Kidney (tissue), 14 donors: ENCODE data around the gene AGBL1. TPM values are rescaled to one million over a fixed set of nuclear protein-coding genes. Genes with fewer than 3 reads are reported as not detected.

Experiments used
- DNase-seq, 5 donors: peaks; one replicate each; pipeline ENCODE4 v3.0.0-alpha.2; 2013 to 2020
- FAIRE-seq: peaks from 2 replicates; lab custom pipeline; 2012; peaks lifted over from hg19 to GRCh38; lab: Jason Lieb, UNC
- H3K27ac ChIP-seq, 2 donors: one replicate each; pipeline ENCODE4 v1.7.0; 2013; ENCODE audit warnings: low read depth in 2 of 2, low read length in 2 of 2, inconsistent platforms in 1 of 2
- H3K27me3 ChIP-seq: one replicate; pipeline ENCODE4 v1.7.1; 2013; ENCODE audit warnings: low read length, inconsistent platforms; ENCODE audit not compliant: control insufficient read depth, insufficient read depth
- H3K36me3 ChIP-seq, 3 donors: one replicate each; pipeline versions ENCODE4 v1.7.0 to v1.7.1; 2013; ENCODE audit warnings: low read length in 3 of 3, control low read depth in 1 of 3, inconsistent platforms in 1 of 3; ENCODE audit not compliant: insufficient read depth in 3 of 3, control insufficient read depth in 2 of 3
- H3K4me1 ChIP-seq, 3 donors: one replicate each; pipeline versions ENCODE4 v1.7.0 to v1.7.1; 2013; ENCODE audit warnings: low read length in 3 of 3, inconsistent platforms in 1 of 3, low read depth in 1 of 3; ENCODE audit not compliant: control insufficient read depth in 2 of 3, insufficient read depth in 2 of 3
- H3K4me3 ChIP-seq, 3 donors: one replicate each; pipeline versions ENCODE4 v1.7.0 to v1.8.1; 2013; ENCODE audit warnings: low read length in 3 of 3, control low read depth in 1 of 3, inconsistent platforms in 1 of 3
- H3K9ac ChIP-seq, 3 donors: one replicate each; pipeline versions ENCODE4 v1.7.0 to v1.7.1; 2013; ENCODE audit warnings: low read length in 3 of 3, control low read depth in 1 of 3, inconsistent platforms in 1 of 3
- H3K9me3 ChIP-seq, 3 donors: one replicate each; pipeline versions ENCODE4 v1.7.0 to v1.7.1; 2013; ENCODE audit warnings: low read length in 3 of 3, control low read depth in 1 of 3, inconsistent platforms in 1 of 3; ENCODE audit not compliant: control insufficient read depth in 2 of 3, insufficient read depth in 1 of 3
- intact Hi-C: fragments of 100-400 bp; cut with DNase I; formaldehyde crosslinking; loops from one replicate; pipeline ENCODE4 v1.11.1; 2022
- polyA plus RNA-seq: library from polyadenylated mRNA; stranded (reverse); fragments of 350-450 nt; fragmentation: Illumina TruSeq; extraction: RNeasy Lipid Tissue Mini Kit (QIAGEN cat#74804); gene quantifications from one replicate; pipeline ENCODE4 v1.2.3, GENCODE V29; 2014; ENCODE audit warnings: low read depth, low replicate concordance; ENCODE audit not compliant: insufficient read depth
- total RNA-seq: library from RNA; stranded (reverse); fragmentation: NEBNext Ultra II Directional; extraction: Animal tissue kit (Norgen Biotek cat#: 25700); gene quantifications from one replicate; pipeline ENCODE4 v1.2.1, GENCODE V29; 2021
- TF ChIP-seq, protein P1 (sequence below): IDR thresholded peaks from 3 replicates; pipeline ENCODE4 v1.5.1; 2012; ENCODE audit warnings: mild to moderate bottlenecking, moderate library complexity, borderline replicate concordance; ENCODE audit not compliant: insufficient read depth; ENCODE audit errors: extremely low read depth
- donor health status: control.
- donor health status: control.
- donor health status: control.
- donor health status: control.
- donor health status: control.
- donor health status: DM: yes; HTN: yes; CAD: no.
- donor health status: Normal renal cell carcinoma (clear cell type).

Gene AGBL1
- total and polyA plus RNA-seq, 2 donors from 2014 or later: not detected

DNA sequence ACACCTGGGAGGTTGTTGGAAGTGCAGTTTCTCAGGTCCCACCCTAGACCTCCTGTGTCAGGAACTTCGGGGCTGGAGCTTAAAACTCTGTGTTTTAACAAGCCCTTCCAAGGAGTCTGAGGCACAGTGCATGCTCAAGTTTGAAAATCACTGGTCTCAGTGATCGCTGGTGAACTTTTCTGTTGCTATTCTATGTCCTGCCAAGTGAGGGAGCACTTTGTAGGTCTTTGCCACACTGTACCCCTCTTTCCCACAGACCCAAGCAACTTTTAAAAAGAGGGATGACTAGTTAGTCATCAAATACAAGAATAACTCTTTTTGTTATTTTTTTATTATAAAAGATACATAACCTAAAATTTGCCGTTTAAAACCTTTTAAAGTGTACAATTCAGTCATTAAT lies 133.7 kb downstream of the AGBL1 start:
- H3K27ac ChIP-seq: no peak overlapping the region
- FAIRE-seq (no peak), DNase-seq (no peak)
- H3K9me3 ChIP-seq: peaks cover 0 to 2% (median 0%) of the 10 kb centered on the region in 3 donors
- H3K9ac ChIP-seq: no peak overlapping the region
- TF ChIP-seq, protein P1, sequence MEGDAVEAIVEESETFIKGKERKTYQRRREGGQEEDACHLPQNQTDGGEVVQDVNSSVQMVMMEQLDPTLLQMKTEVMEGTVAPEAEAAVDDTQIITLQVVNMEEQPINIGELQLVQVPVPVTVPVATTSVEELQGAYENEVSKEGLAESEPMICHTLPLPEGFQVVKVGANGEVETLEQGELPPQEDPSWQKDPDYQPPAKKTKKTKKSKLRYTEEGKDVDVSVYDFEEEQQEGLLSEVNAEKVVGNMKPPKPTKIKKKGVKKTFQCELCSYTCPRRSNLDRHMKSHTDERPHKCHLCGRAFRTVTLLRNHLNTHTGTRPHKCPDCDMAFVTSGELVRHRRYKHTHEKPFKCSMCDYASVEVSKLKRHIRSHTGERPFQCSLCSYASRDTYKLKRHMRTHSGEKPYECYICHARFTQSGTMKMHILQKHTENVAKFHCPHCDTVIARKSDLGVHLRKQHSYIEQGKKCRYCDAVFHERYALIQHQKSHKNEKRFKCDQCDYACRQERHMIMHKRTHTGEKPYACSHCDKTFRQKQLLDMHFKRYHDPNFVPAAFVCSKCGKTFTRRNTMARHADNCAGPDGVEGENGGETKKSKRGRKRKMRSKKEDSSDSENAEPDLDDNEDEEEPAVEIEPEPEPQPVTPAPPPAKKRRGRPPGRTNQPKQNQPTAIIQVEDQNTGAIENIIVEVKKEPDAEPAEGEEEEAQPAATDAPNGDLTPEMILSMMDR: no peak
- H3K4me3 ChIP-seq: no peak overlapping the region
- H3K36me3 ChIP-seq: no peaks in the 10 kb centered on the region
- H3K4me1 ChIP-seq: no peaks in the 10 kb centered on the region
- no peaks in the 10 kb centered on the region for H3K27me3 ChIP-seq
- intact Hi-C loops: no loop called here

- FAIRE-seq: no peak
These were observed 134.2 kb downstream of the AGBL1 start for GRCh38 chr15:86213888-86214287.

DNA sequence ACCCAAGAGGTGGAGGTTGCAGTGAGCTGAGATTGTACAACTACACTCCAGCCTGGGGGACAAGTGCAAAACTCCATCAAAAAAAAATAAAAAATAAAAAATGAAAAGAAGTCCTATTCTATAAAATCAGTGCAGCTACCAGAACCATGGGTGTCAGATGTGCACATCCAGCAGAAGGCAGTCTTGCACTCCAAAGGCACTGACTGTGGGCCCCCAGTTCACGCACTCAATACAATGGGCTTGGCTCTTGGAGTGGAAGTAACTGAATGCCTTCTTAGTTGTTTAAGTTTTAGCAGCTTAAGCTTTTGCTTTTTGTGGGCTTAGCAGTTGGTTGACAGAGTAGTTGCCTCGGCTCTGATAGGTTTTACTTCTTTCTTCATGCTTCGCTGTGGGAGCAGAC lies 141.4 kb downstream of the AGBL1 start:
- Histone ChIP-seq H3K9me3 (peaks cover 0 to 8% (median 0%) of the 10 kb centered on the region in 3 donors), H3K4me3 (no peak overlapping the region)
- TF ChIP-seq, protein P1: no peak

More at GRCh38 chr15:86213888-86214287, 134.2 kb downstream of the AGBL1 start:
- no peak for DNase-seq
- intact Hi-C loops: no loop called here
- Histone ChIP-seq H3K4me1 (no peaks in the 10 kb centered on the region), H3K9ac (no peak overlapping the region), H3K4me3 (no peak overlapping the region), H3K36me3 (no peaks in the 10 kb centered on the region), H3K27ac (no peak overlapping the region), H3K27me3 (no peaks in the 10 kb centered on the region), H3K9me3 (peaks cover 0 to 7% (median 0%) of the 10 kb centered on the region in 3 donors)
- TF ChIP-seq, protein P1: no peak

DNA sequence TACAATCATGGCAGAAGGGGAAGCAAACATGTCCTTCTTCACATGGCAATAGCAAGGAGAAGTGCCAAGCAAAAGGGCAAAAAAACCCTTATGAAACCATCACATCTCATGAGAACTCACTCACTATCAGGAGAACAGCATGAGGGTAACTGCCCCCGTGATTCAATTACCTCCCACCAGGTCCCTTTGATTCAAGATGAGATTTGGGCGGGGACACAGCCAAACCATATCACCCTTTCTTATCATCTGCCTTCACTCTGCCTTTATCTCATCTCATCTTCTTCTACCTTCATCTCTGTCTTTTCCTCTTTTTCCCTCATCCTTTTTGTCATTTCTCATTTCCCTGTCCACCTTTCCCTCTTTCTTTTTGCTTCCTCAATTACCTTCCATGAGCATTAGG lies 149.6 kb downstream of the AGBL1 start:
- Histone ChIP-seq H3K27me3 (no peaks in the 10 kb centered on the region), H3K9ac (no peak overlapping the region), H3K27ac (no peak overlapping the region), H3K36me3 (no peaks in the 10 kb centered on the region), H3K4me3 (no peak overlapping the region), H3K4me1 (no peaks in the 10 kb centered on the region), H3K9me3 (no peaks in the 10 kb centered on the region)
- intact Hi-C loops: no loop called here
- no peak for DNase-seq
- TF ChIP-seq, protein P1: no peak
- no peak for FAIRE-seq

More for the DNA sequence above, 141.4 kb downstream of the AGBL1 start:
- no peak overlapping the region for H3K9ac ChIP-seq
- no peak for FAIRE-seq
- no peaks in the 10 kb centered on the region for H3K4me1 ChIP-seq
- no peak overlapping the region for H3K27ac ChIP-seq
- no peaks in the 10 kb centered on the region for H3K27me3 ChIP-seq
- no peaks in the 10 kb centered on the region for H3K36me3 ChIP-seq
- no peak for DNase-seq
- intact Hi-C loops: no loop called here
